AG10803 (cell line): ENCODE results near the gene FGFR4.

ENCODE experiments used
- DNase-seq: peaks from one replicate; pipeline ENCODE4 v3.0.0; 2010; ENCODE audit warnings: low read depth
- H3K4me3 ChIP-seq: 2 replicates; pipeline ENCODE4 v1.5.1; 2011; ENCODE audit warnings: mild to moderate bottlenecking, low read length, control low read depth
- TF ChIP-seq, protein P1 (sequence below): conservative IDR thresholded peaks from 2 replicates; pipeline ENCODE4 v1.5.1; 2011; ENCODE audit warnings: mild to moderate bottlenecking, low read length, control low read depth, inconsistent platforms

Gene FGFR4

GRCh38 chr5:177113566-177114424, 27.1 kb downstream of the FGFR4 start:
- H3K4me3 ChIP-seq: no peak overlapping the region
- TF ChIP-seq, protein P1, sequence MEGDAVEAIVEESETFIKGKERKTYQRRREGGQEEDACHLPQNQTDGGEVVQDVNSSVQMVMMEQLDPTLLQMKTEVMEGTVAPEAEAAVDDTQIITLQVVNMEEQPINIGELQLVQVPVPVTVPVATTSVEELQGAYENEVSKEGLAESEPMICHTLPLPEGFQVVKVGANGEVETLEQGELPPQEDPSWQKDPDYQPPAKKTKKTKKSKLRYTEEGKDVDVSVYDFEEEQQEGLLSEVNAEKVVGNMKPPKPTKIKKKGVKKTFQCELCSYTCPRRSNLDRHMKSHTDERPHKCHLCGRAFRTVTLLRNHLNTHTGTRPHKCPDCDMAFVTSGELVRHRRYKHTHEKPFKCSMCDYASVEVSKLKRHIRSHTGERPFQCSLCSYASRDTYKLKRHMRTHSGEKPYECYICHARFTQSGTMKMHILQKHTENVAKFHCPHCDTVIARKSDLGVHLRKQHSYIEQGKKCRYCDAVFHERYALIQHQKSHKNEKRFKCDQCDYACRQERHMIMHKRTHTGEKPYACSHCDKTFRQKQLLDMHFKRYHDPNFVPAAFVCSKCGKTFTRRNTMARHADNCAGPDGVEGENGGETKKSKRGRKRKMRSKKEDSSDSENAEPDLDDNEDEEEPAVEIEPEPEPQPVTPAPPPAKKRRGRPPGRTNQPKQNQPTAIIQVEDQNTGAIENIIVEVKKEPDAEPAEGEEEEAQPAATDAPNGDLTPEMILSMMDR: peak; percentile 100
- DNase-seq: peak; percentile 67

DNA sequence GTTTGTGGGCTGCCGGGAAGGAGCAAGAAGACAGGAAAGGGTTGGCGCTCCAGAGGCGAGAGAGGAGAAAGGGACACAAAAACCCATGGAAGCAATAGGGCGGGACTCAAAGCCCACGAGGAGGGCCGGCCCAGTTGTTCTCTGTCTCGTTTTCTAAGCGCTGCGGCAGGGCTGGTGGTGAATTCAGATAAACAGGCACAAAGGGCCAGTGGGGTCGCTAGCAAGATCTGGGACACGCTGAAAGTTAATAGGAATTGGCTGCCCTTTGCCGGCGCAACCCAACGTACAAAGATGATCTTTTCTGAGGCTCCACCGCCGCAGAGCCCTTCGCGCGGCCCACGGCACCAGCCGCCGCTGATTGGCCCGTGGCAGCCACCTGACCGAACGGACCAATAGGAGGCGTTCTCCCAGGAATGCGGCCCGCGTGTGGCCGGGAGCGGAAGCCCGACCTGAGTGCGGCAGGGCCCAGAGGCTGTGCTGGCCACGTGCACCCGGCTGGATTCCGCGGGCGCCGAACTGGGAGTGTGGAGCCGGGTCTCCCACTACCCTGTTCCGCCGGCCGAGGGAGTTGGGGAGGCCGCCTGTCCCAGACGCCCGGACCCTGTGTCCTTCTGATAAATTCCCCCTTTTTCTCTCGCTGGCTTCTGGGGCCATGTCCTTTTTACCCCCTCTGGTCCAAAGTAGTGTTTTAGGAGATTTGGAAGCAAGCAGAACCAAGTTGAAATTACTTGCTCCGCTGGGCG, 30.1 kb downstream of the FGFR4 start:
- TF ChIP-seq, protein P1: no peak
- DNase-seq: peak; percentile 83
- H3K4me3 ChIP-seq: peak overlapping the region; percentile 36

DNA sequence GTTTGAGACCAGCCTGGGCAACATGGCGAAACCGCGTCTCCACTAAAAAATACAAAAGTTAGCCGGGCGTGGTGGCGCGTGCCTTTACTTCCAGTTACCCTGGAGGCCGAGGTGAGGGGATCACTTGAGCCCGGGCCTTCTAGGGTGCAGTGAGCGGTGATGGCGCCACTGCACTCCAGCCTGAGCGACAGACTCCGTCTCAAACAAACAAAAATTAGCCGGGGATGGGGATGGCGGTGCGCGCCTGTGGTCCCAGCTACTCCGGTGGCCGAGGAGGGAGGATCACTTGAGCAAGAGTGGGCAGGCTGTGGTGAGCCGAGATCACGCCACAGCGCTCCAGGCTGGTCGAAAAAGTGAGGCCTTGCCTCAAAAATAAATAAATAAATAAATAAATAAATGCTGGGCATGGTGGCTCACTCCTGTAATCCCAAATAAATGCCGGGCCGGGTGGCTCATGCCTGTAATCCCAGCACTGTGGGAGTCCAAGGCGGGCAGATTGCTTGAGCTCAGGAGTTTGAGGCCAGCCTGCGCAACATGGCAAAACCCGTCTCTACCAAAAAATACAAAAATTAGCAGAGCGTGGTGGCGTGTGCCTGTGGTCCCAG, 30.8 kb downstream of the FGFR4 start:
- TF ChIP-seq, protein P1: no peak
- DNase-seq: no peak
- H3K4me3 ChIP-seq: no peak overlapping the region

- DNase-seq: no peak
- H3K4me3 ChIP-seq: no peak overlapping the region
- TF ChIP-seq, protein P1: no peak
These were observed 35.9 kb downstream of the FGFR4 start for GRCh38 chr5:177122566-177122965.

- TF ChIP-seq, protein P1: no peak
- no peak overlapping the region for H3K4me3 ChIP-seq
- no peak for DNase-seq
These were observed 37.2 kb downstream of the FGFR4 start for GRCh38 chr5:177123789-177124485.

DNA sequence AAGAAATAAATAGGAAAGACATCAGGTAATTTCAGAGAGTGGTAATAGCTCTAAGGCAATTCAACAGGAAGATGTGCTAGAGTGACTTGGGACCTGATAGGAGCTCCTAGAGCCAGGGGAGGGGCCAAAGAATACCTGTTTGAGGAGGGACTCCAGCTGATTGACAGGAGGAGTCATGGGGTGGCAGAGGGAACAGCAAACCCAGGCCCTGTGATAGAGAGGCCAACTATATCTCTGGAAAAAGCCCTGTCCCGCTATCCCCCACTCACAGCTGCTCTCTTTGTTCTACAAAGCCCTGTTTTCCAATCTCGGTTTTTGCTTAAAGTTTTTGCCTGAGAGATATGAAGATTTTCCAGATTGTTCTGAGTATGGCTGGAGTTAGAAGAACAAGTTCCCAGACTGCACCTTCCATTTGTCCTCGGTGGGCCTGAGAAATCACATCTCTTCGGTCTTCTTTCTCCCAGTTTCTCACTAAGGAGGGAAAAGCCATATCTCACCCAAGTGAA, 37.8 kb downstream of the FGFR4 start:
- H3K4me3 ChIP-seq: no peak overlapping the region
- TF ChIP-seq, protein P1: no peak
- DNase-seq: no peak
